MG63 (cell line): ENCODE measurements around the gene GPX4. TPM values are rescaled to one million over a fixed set of nuclear protein-coding genes. Genes with fewer than 3 reads are reported as not detected.
A peak's percentile ranks its signal among the peaks of the same experiment; 100 is the strongest.

Experiments
- DNase-seq: peaks from one replicate; pipeline ENCODE4 v3.0.0-alpha.2; 2020
- H3K27me3 ChIP-seq: fragments of 250-450 bp; sonication (Bioruptor Pico); 2 replicates; pipeline ENCODE4 v1.5.1; 2020; ENCODE audit warnings: mild to moderate bottlenecking, moderate library complexity
- H3K36me3 ChIP-seq: fragments of 250-450 bp; sonication (Bioruptor Pico); 2 replicates; pipeline ENCODE4 v1.5.1; 2020; ENCODE audit warnings: mild to moderate bottlenecking, moderate library complexity
- H3K4me3 ChIP-seq: fragments of 250-450 bp; sonication (Bioruptor Pico); 2 replicates; pipeline ENCODE4 v1.5.1; 2020; ENCODE audit warnings: mild to moderate bottlenecking, moderate library complexity
- H3K9me3 ChIP-seq: fragments of 250-450 bp; sonication (Bioruptor Pico); 2 replicates; pipeline ENCODE4 v1.5.1; 2020; ENCODE audit warnings: mild to moderate bottlenecking, moderate library complexity
- total RNA-seq: library from RNA; depleted of rRNA; stranded (reverse); fragments of >200 nt; shearing (Covaris generic); gene quantifications from 2 replicates; pipeline ENCODE4 v1.2.3, GENCODE V29; 2014; ENCODE audit warnings: low replicate concordance

The GPX4 gene
- total RNA-seq, 1 experiment from 2014 or later, result 293 TPM

DNA sequence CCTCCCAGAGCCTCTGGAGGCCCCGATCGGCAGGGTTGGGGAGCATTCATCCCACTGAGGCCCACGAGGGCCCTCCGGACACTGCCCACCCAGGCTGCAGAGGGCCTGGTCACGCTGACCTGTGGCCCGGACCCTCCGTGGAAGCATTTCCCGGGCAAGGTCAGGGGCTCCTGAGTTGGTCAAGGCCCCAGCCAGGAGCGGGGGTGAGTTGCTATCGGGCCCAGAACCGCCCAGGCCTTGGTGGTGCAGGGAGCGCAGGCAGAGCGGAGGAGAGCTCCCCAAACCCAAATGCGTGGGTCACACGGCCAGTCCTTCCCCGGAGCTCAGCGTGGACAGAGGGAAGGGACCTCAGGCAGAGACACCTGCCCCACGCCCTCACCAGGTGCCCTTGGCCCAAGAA, 25.7 kb downstream of the GPX4 start:
- Histone ChIP-seq H3K36me3 (peaks cover 16% of the 10 kb centered on the region), H3K4me3 (no peak overlapping the region), H3K9me3 (no peaks in the 10 kb centered on the region), H3K27me3 (no peaks in the 10 kb centered on the region)
- no peak for DNase-seq

DNA sequence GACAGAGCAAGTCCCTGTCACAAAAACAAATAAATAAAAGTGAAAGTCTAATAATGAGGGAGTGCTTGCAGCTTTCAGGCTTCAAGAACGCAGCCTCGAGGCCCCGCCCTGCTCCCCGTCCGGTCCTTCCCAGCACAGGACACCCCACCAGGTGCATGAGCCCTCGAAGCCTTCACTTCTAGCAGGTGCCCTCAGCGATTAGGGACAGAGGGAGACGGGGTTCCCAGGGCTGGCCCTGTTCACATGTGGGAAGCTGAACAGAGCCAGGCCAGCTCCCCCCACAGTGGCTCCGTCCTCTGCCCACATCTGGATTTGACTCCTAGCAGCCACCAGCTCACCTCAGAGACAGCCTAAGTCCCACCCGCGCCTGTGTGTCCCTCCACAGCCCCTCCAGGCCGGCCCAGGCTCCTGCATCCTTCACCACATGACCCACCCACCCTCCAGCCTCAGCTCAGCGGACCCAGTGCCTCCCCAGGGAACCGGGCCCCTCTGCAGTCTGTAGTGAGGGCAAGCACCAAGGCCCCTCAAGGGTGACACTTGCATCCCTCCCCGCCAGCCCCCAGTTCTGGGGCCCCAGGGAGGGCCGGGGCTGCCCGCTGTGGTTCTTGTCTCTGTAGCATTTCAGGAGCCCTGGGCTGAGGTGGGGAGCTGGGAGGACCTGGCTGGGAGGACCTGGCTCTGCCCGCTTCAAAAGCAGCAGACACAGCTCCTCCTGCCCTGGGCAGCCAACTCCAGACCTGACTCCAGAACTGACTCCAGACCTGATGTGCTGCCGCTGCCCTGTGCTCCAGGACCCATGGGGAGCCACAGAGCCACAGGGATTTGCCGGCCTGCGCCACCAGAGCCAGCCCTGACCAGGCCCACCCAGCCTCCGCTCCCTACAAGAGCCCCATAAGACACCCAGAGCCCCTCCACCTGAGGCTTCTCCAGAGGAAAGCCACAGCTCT, 27.2 kb downstream of the GPX4 start:
- Histone ChIP-seq H3K27me3 (no peaks in the 10 kb centered on the region), H3K36me3 (peaks cover 12% of the 10 kb centered on the region)

DNA sequence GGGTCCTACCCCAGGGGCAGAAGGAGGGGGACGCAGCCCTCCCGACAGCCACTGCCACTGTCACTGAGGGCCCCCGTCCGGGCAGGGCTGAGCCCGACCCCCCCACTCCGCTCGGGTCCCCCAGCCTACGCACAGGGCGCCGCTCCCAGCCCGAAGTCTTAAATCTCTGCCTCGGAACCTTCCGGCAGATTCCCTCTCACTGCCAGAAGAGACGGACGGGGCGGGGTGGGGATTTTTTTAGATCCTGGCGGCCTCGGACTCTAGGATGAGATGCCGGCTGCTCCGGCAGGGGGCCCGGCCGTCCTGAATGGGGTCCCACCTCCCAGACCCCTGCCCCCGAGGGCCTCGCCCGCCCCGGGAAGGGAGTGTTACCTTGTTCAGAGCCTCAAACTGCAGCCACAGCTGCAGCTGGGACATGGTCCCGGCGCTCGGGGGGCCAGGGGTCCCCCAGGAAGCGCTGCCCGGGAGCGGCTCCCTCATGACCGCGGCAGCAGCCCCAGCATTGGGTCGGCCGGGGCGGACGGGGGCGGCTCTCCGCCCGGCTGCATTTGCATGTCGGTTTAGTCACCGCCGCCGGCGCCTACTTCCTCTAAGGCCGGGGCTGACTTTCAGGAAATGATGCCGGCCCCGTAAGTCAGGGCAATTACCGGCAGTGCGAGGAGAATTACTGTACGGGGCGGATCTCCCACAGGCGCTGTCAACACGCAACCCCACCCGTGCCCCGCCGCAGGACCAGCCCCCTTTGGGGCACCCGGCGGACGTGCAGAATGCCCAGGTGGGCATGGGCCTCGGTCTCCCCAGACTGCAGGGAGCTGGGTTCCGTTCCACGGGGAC, 28.1 kb downstream of the GPX4 start:
- H3K9me3 ChIP-seq, result no peaks in the 10 kb centered on the region

More for the DNA sequence above, 27.2 kb downstream of the GPX4 start:
- peak overlapping the region; percentile 63 for H3K4me3 ChIP-seq
- no peak for DNase-seq
- H3K9me3 ChIP-seq, result no peaks in the 10 kb centered on the region

DNA sequence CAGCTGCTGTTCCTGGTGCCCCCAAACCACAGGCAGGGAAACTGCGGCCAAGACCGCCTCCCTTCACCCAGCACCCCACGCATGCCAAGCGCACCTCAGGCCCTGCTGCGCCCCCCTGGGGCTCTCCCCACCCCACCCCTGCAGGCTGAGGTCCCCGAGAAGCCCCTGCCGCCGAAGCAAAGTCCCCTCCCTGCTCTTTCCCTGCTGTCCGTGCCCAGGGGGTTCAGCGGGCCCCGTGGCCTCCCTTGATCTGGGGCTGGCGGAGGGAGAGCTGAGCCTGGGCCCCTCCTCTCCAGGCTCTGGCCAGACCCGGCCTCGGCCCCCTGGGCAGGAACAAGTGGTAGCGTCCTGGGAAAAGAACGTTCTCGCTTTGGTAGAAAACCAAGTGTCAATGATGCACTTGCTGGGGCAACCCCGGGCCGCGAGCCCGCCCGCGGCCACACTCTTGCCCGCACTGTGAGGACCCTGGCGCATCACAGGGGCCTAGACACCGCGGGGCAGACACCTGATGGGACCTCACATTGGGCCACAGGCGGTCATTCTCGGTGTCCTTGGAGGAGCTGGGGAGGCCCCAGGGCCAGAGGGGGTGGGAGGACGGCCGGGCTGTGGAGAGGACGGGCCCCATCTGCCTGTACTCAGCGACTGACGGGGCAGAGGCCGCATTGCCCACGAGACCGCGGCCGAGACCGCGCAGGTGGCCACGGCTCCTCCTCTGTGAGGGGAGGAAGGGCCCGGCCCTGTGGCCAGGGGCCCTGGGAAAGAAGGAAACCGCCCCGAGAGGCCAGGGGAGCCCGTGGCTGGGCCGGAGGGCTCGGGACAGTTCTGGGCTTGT, 29.0 kb downstream of the GPX4 start:
- peak overlapping the region; percentile 63 for H3K4me3 ChIP-seq
- DNase-seq, result peak; percentile 32
- no peaks in the 10 kb centered on the region for H3K27me3 ChIP-seq
- no peaks in the 10 kb centered on the region for H3K9me3 ChIP-seq
- H3K36me3 ChIP-seq, result peaks cover 9% of the 10 kb centered on the region

More for the DNA sequence above, 28.1 kb downstream of the GPX4 start:
- peak; percentile 84 for DNase-seq
- H3K4me3 ChIP-seq, result peak overlapping the region; percentile 63
- H3K27me3 ChIP-seq, result no peaks in the 10 kb centered on the region
- peaks cover 10% of the 10 kb centered on the region for H3K36me3 ChIP-seq

DNA sequence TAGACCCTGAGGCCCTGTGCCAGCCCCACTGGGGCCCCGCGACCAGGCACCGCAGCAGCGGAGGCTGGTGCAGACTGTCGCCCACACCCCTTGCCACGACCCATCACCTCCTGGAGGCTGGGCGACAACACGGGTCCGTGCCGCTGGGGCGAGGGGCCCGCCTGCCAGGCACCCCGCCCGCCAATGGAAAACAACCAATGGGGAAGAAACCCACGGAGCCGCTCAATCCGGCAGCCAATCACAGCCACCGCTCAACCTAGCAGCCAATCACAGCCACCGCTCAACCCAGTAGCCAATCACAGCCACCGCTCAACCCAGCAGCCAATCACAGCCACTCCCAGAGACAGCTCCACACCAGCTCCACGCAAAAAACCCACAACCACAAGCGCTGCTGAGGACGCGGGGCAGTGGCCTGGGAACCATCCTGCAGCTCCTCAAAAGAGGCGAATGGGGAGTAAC, 29.7 kb downstream of the GPX4 start:
- Histone ChIP-seq H3K4me3 (peak overlapping the region; percentile 18; the same call in 1 of the 2 replicates), H3K9me3 (no peaks in the 10 kb centered on the region)
- DNase-seq, result peak; percentile 81

DNA sequence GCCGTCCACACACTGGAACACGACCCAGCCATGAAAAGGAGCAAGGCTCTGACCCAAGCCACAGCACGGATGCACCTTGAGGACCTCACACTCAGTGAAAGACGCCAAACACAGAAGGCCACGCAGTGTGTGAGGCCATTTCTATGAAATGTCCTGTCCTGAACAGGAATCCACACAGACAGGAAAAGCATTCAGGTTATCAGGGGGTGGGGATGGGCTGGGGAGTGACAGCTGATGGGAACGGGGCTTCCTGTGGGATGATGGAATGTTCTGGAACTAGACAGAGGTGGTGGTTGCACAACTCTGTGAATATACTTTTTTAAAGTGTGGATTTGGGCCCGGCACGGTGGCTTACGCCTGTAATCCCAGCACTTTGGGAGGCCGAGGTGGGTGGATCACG, 30.6 kb downstream of the GPX4 start:
- Histone ChIP-seq H3K9me3 (no peaks in the 10 kb centered on the region), H3K36me3 (peaks cover 9% of the 10 kb centered on the region), H3K27me3 (no peaks in the 10 kb centered on the region), H3K4me3 (no peak overlapping the region)
- DNase-seq, result no peak

More for the DNA sequence above, 29.7 kb downstream of the GPX4 start:
- H3K27me3 ChIP-seq, result no peaks in the 10 kb centered on the region
- peaks cover 9% of the 10 kb centered on the region for H3K36me3 ChIP-seq

DNA sequence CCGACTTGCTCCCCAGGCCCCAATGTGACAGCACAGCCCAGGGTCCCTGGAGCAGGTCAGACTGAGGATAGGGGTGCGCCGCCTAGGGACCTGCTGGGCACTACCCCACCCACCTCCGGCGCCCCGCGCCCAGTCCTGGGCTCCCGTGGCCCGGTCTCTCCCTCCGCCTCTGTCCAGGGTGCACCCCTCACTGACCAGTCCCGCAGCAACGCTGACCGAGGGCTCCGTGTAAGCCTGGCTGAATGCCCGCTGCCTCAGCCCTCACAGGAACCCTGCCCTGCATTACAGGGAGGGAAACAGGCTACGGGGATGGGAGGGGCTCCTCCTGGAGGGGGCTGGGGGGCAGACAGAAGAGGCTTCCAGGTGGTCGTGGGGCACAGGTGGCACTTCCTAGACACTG, 31.7 kb downstream of the GPX4 start:
- H3K9me3 ChIP-seq, result no peaks in the 10 kb centered on the region
- DNase-seq, result no peak
- no peaks in the 10 kb centered on the region for H3K27me3 ChIP-seq
- H3K4me3 ChIP-seq, result no peak overlapping the region
- H3K36me3 ChIP-seq, result peaks cover 9% of the 10 kb centered on the region

DNA sequence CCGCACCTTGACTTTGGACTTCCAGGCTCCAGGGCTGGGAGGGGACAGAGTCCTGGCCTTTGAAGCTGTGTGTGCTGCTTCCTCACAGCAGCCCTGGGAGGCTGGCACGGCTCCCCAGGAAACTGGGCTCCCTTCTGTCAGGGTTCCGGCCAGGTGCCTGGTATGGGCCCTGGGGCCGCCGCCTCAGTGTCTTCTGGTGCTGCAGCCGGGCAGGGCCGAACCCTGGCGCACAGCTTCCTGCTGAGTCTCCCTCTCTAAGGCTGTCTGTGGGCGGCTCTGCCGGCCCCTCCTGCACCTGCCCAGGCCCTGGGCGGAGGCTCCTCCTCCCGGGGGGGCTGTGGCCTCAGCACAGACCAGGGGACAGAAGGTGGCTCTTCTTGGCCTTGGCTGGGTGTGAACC, 32.4 kb downstream of the GPX4 start:
- no peaks in the 10 kb centered on the region for H3K9me3 ChIP-seq
- no peaks in the 10 kb centered on the region for H3K27me3 ChIP-seq
- H3K4me3 ChIP-seq, result no peak overlapping the region
- H3K36me3 ChIP-seq, result peaks cover 9% of the 10 kb centered on the region
- no peak for DNase-seq

DNA sequence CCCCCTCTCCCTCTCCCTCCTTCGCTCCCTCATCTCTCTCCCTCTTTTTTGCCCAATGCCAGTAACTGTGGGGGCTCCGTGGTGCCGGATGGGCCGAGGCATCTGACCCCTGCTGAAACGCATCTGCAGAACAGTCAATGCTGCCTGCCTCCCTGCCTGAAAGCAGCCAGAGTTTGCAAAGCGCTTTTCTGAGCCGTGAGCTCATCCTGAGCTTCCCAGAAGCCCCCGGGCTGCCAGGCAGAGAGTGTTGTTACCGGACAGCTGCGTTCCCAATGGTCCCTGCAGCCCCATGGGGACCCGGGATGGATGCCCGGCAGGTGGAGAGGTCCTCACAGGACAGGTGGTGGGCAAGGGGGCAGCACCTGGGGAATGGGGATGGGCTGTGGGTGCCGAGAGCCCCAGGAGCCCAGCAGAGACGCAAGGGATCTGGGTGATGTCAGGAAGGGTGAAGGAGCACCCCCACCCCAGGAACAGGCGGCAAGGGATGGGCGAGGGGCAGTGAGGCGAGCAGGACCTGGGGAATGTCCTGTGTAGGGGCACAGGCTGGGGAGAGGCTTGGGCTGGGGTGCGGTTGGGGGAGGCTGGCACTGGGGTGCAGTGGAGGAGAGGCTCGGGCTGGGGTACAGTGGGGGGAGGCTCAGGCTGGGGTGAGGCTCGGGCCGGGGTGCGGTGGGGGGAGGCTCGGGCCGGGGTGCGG, 33.0 kb downstream of the GPX4 start:
- DNase-seq, result no peak
- H3K9me3 ChIP-seq, result no peaks in the 10 kb centered on the region
- H3K27me3 ChIP-seq, result no peaks in the 10 kb centered on the region
- no peak overlapping the region for H3K4me3 ChIP-seq
- peaks cover 9% of the 10 kb centered on the region for H3K36me3 ChIP-seq

DNA sequence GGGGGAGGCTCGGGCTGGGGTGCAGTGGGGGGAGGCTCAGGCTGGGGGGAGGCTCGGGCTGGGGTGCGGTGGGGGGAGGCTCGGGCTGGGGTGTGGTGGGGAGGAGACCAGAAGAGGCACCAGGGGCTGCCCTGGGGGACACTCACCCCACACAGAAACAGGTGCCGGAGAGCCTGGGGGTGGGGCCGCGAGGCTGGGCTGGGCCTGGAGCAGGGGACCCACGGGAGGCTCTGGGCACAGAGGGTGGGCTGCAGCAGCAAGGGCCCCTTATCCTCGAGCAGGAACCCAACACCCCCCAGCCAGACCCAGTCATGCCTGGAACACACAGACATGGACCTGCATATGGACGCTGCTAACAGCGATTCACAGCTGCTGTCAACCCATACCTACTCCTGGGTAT, 34.3 kb downstream of the GPX4 start:
- no peak for DNase-seq
- H3K27me3 ChIP-seq, result no peaks in the 10 kb centered on the region
- no peaks in the 10 kb centered on the region for H3K9me3 ChIP-seq
- no peak overlapping the region for H3K4me3 ChIP-seq
- H3K36me3 ChIP-seq, result peaks cover 18% of the 10 kb centered on the region

DNA sequence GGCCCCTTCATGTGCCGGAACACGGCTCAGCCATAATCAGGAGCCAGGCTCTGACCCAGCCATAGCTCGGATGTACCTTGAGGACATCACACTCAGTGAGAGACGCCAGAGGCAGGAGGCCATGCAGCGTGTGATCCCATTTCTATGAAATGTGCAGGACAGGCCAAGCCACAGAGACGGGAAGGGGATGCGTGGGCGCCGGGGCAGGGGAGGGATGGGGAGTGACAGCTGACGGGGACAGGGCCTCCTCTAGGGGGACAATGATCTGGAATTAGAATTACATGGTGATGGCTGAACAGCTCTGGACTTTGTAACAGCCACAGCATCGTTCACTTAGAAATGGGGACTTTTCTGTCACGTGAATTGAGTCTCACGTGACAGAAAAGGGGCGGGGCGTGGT, 35.3 kb downstream of the GPX4 start:
- DNase-seq, result no peak
- no peaks in the 10 kb centered on the region for H3K27me3 ChIP-seq
- no peak overlapping the region for H3K4me3 ChIP-seq
- H3K9me3 ChIP-seq, result no peaks in the 10 kb centered on the region
- H3K36me3 ChIP-seq, result peaks cover 18% of the 10 kb centered on the region

DNA sequence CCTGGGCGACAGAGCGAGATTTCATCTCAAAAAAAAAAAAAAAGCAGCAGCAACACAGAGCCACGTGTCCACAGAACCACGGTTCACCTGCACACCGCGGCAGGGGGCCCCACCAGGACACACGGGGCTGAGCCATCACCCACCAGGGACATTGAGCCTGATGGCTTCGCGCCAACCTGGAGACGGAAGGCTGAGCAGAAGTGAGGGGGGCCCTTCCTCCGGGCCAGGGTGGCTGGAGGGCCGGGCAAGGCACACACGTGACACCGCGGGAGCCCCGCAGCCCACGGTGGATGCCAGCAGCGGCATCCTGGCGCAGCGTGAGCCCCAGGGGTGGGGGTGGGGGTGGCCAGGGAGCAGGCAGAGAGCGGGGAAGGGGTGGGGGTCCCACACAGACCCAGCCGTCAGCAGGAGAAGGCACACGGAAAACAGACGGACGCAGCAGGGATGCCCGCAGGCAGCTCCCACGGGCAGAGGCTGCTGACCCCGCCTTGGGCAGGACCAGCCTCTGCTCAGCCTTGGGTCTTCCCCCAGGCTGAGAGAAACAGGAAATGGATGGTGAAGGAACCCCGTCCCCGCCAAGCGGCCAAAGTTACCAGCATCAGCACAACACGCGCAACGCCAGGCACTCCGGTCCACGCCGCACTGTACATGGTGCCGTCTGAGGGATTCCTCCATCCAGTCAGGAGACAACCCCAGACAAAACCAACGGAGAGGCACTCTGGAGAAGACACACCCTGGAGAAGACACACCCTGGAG, 36.7 kb downstream of the GPX4 start:
- Histone ChIP-seq H3K27me3 (no peaks in the 10 kb centered on the region), H3K9me3 (no peaks in the 10 kb centered on the region), H3K4me3 (no peak overlapping the region), H3K36me3 (peaks cover 21% of the 10 kb centered on the region)
- no peak for DNase-seq

DNA sequence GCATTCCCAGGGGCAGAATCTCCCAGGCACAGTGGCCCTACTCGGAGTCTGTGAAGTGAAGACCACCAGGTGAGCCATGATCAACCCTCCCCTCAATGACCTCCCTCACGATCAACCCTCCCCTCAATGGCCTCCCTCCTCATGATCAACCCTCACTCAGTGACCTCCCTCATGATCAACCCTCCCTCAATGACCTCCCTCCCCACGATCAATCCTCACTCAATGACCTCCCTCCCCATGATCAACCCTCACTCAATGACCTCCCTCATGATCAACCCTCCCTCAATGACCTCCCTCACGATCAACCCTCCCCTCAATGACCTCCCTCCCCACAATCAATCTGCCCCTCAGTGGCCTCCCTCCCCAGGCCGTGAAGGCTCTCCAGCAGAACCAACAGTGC, 38.1 kb downstream of the GPX4 start:
- Histone ChIP-seq H3K9me3 (no peaks in the 10 kb centered on the region), H3K4me3 (no peak overlapping the region), H3K36me3 (peaks cover 23% of the 10 kb centered on the region), H3K27me3 (no peaks in the 10 kb centered on the region)
- DNase-seq, result no peak

DNA sequence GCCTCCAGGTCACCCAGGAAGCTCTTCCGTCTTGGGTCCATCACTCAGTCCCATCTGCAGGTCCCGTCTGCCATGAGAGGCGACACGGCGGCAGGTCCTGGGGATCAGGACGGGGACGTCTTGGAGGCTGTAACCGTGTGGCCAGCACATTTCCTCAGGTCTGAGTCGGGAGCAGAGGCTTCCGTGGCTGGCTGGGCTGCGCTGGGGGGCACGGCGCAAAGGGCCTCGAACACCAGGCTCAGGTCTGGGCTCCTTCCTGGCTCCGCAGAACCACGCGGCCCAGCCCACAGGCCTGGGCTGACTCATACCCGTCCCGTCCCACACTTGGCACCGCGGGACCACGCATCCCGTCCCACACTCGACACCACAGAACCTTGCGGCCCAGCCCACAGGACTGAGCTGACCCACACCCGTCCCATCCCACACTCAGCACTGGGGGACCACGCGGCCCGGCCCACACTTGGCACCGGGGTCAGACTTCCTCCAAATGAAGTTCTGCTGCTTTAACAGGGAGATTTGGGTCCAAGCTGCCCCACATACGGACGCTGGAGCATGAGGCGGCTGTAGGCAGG, 40.1 kb downstream of the GPX4 start:
- Histone ChIP-seq H3K36me3 (peaks cover 23% of the 10 kb centered on the region), H3K9me3 (no peaks in the 10 kb centered on the region), H3K4me3 (no peak overlapping the region), H3K27me3 (no peaks in the 10 kb centered on the region)
- DNase-seq, result no peak

DNA sequence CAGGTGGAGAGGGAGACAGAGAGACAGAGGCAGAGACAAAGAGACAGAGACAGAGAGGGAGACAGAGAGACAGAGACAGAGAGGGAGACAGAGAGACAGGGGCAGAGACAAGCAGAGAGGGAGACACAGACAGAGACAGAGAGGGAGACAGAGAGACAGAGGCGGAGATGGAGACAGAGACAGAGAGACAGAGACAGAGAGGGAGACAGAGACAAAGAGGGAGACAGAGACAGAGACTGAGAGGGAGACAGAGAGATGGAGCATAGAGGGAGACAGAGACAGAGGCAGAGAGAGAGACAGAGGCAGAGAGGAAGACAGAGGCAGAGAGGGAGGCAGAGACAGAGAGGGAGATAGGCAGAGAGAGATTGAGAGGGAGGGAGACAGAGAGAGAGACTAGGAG, 40.9 kb downstream of the GPX4 start:
- no peaks in the 10 kb centered on the region for H3K9me3 ChIP-seq
- H3K36me3 ChIP-seq, result peaks cover 23% of the 10 kb centered on the region
- no peaks in the 10 kb centered on the region for H3K27me3 ChIP-seq
- H3K4me3 ChIP-seq, result no peak overlapping the region
- no peak for DNase-seq
